Bronchial epithelial cell (primary cell): ENCODE measurements around the gene PGC. TPM values are rescaled to one million over a fixed set of nuclear protein-coding genes. Genes with fewer than 3 reads are reported as not detected.

Source experiments
- DNase-seq: peaks from one replicate; pipeline ENCODE4 v3.0.0-alpha.2; 2010; ENCODE audit warnings: low read depth
- FAIRE-seq: peaks from 2 replicates; lab custom pipeline; 2011; peaks lifted over from hg19 to GRCh38; lab: Jason Lieb, UNC
- H3K27me3 ChIP-seq: 2 replicates; pipeline ENCODE4 v1.5.1; 2011; ENCODE audit warnings: low read length; ENCODE audit not compliant: control insufficient read depth, insufficient read depth
- H3K36me3 ChIP-seq: 2 replicates; pipeline ENCODE4 v1.5.1; 2011; ENCODE audit warnings: low read length; ENCODE audit not compliant: control insufficient read depth, insufficient read depth
- H3K4me3 ChIP-seq: 2 replicates; pipeline ENCODE4 v1.5.1; 2011; ENCODE audit warnings: mild to moderate bottlenecking, low read depth, low read length, control low read depth
- total RNA-seq: library from RNA; depleted of rRNA; stranded (reverse); fragments of >200 nt; gene quantifications from 2 replicates; pipeline ENCODE4 v1.2.1, GENCODE V29; 2014
- TF ChIP-seq, protein P1 (sequence below): IDR thresholded peaks from 2 replicates; pipeline ENCODE4 v1.5.1; 2011; ENCODE audit warnings: mild to moderate bottlenecking, moderate library complexity, low read length, control low read depth, inconsistent platforms; ENCODE audit not compliant: insufficient read depth, severe bottlenecking

The PGC gene
- total RNA-seq, 1 donor from 2014 or later, result not detected

GRCh38 chr6:41789390-41789724 is 42.2 kb upstream of the PGC start:
- TF ChIP-seq, protein P1, sequence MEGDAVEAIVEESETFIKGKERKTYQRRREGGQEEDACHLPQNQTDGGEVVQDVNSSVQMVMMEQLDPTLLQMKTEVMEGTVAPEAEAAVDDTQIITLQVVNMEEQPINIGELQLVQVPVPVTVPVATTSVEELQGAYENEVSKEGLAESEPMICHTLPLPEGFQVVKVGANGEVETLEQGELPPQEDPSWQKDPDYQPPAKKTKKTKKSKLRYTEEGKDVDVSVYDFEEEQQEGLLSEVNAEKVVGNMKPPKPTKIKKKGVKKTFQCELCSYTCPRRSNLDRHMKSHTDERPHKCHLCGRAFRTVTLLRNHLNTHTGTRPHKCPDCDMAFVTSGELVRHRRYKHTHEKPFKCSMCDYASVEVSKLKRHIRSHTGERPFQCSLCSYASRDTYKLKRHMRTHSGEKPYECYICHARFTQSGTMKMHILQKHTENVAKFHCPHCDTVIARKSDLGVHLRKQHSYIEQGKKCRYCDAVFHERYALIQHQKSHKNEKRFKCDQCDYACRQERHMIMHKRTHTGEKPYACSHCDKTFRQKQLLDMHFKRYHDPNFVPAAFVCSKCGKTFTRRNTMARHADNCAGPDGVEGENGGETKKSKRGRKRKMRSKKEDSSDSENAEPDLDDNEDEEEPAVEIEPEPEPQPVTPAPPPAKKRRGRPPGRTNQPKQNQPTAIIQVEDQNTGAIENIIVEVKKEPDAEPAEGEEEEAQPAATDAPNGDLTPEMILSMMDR, result no peak
- DNase-seq (no peak), FAIRE-seq (no peak)
- Histone ChIP-seq H3K4me3 (no peak overlapping the region), H3K27me3 (no peaks in the 10 kb centered on the region), H3K36me3 (peaks cover 5% of the 10 kb centered on the region)

DNA sequence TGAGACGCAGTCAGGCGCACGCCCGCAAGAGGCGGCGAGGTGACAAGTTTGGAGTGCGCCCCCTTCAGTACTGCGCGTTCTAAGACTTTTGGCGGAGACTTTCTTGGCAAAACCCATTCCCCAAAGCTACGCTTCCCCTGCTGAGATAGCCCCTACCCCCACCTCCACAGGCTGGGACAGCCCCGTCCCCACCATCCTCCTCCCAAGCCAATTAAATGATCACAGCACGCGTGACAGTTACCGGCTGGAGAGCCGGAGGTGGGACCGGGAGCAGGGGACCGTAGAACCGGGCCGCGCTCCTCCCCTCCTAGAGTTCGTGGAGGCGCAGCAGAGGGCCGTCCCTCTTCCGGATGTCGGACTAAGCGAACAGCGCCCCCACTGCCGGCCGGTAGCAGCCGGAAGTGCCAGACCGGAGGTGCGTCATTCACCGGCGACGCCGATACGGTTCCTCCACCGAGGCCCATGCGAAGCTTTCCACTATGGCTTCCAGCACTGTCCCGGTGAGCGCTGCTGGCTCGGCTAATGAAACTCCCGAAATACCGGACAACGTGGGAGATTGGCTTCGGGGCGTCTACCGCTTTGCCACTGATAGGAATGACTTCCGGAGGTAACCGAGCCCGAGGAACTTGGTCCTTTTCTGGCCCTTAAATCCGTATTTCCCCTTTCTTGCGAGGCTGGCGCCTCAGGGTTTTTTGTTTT is 40.2 kb upstream of the PGC start, which contains the start of gene TOMM6:
TSS of gene TOMM6 (plus strand) at position 476 of the 699 bp plus-strand sequence. CDS start at position 480, 4 bp downstream.
- FAIRE-seq, result peak; percentile 18
- peaks cover 6% of the 10 kb centered on the region for H3K36me3 ChIP-seq

DNA sequence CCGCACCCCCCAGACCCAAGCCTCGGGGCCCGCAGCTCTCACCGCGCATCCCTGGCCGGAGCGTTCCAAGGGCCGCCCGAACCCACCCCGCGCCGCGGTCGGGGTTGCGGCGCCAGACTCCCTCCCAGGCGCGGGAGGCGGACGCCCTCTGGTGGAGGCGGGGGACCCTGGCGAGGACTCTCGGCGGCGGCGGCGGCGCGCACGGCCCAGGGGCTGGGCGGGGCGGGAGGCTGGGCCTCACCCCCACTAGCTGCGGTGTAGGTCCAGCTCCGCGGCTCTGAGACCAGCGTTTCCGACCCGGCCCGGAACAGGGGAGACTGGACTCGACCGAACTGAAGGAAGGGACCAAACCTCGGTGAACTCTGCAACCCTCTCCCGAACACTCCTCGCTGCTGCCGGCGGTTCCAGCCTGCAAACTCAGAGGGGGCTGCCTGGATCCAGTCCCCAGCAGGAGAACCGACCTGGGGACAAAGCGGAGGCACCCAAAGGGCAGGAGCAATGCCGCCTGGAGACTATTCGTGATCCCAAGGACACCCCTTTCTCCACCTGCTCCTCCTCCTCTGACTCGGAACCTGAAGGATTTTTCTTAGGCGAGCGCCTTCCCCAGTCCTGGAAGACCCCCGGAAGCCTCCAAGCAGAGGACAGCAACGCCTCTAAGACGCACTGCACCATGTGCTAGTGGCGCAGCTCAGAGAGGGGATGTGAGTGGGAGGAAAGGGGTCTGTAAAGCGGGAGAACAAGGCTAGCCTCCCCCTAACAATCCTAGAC is 39.4 kb upstream of the PGC start:
- peaks cover 3% of the 10 kb centered on the region for H3K36me3 ChIP-seq
- H3K4me3 ChIP-seq, result peak overlapping the region; percentile 94
- FAIRE-seq, result no peak
- DNase-seq, result peak; percentile 38
- TF ChIP-seq, protein P1, result peak; percentile 74
- no peaks in the 10 kb centered on the region for H3K27me3 ChIP-seq

More for the DNA sequence above, 40.2 kb upstream of the PGC start, which contains the start of gene TOMM6:
- TF ChIP-seq, protein P1, result peak; percentile 94
- Histone ChIP-seq H3K27me3 (no peaks in the 10 kb centered on the region), H3K4me3 (peak within 1 kb of the TSS; percentile 94)
- peak; percentile 86 for DNase-seq

- FAIRE-seq, result no peak
- Histone ChIP-seq H3K4me3 (peak overlapping the region; percentile 94), H3K36me3 (peaks cover 3% of the 10 kb centered on the region), H3K27me3 (no peaks in the 10 kb centered on the region)
- DNase-seq, result no peak
- TF ChIP-seq, protein P1, result no peak
Observed at GRCh38 chr6:41785689-41786450, 38.7 kb upstream of the PGC start.

GRCh38 chr6:41785254-41785653 is 38.1 kb upstream of the PGC start:
- no peak for FAIRE-seq
- Histone ChIP-seq H3K36me3 (peaks cover 3% of the 10 kb centered on the region), H3K27me3 (no peaks in the 10 kb centered on the region), H3K4me3 (no peak overlapping the region)
- TF ChIP-seq, protein P1, result no peak
- no peak for DNase-seq
